CD14-positive monocyte (primary cell): ENCODE results near the gene AGAP1. TPM values are rescaled to one million over a fixed set of nuclear protein-coding genes. Genes with fewer than 3 reads are reported as not detected.
A peak's percentile ranks its signal among the peaks of the same experiment; 100 is the strongest.

Experiments used
- DNase-seq, 3 donors: peaks; one replicate each; pipeline ENCODE4 v3.0.0-alpha.2; 2011 to 2022
- H2AFZ ChIP-seq: 2 replicates; pipeline ENCODE4 v1.6.0; 2012; ENCODE audit warnings: mild to moderate bottlenecking, low read depth, low read length, inconsistent platforms; ENCODE audit not compliant: insufficient read depth, poor library complexity, severe bottlenecking
- H3K27ac ChIP-seq, 2 donors: 1 replicate in 1 of 2; 2 replicates in 1 of 2; pipeline ENCODE4 v1.5.1; 2012 to 2013; ENCODE audit warnings: low read length in 2 of 2, control low read depth in 1 of 2, inconsistent platforms in 1 of 2, low read depth in 1 of 2, mild to moderate bottlenecking in 1 of 2
- H3K27me3 ChIP-seq, 2 donors: one replicate each; pipeline versions ENCODE4 v1.6.0 to v1.6.1; 2011 to 2013; ENCODE audit warnings: low read length in 2 of 2; ENCODE audit not compliant: control insufficient read depth in 2 of 2, insufficient read depth in 2 of 2
- H3K36me3 ChIP-seq, 2 donors: replicated peaks in 1 of 2; 1 replicate in 1 of 2; 2 replicates in 1 of 2; pipeline versions ENCODE4 v1.5.1 to v1.6.1; 2012 to 2013; ENCODE audit warnings: low read length in 2 of 2, control low read depth in 1 of 2, inconsistent platforms in 1 of 2, mild to moderate bottlenecking in 1 of 2; ENCODE audit not compliant: insufficient read depth in 2 of 2, control insufficient read depth in 1 of 2
- H3K4me1 ChIP-seq, 2 donors: 1 replicate in 1 of 2; 2 replicates in 1 of 2; pipeline versions ENCODE4 v1.5.1 to v1.6.1; 2012 to 2013; ENCODE audit warnings: low read length in 2 of 2, control low read depth in 1 of 2, inconsistent platforms in 1 of 2, mild to moderate bottlenecking in 1 of 2, moderate library complexity in 1 of 2; ENCODE audit not compliant: insufficient read depth in 2 of 2, control insufficient read depth in 1 of 2
- H3K4me2 ChIP-seq: replicated peaks from 2 replicates; pipeline ENCODE3; 2012; ENCODE audit warnings: low read length, moderate library complexity, mild to moderate bottlenecking; ENCODE audit not compliant: poor library complexity, severe bottlenecking; ENCODE audit errors: extremely low read depth
- H3K4me3 ChIP-seq, 3 experiments: fragments of 200-600 bp in 1 of 3; sonication (generic) in 1 of 3; replicated peaks in 1 of 3; 1 replicate in 2 of 3; 2 replicates in 1 of 3; pipeline ENCODE4 v1.5.1; 2011 to 2013; ENCODE audit warnings: low read length in 3 of 3, mild to moderate bottlenecking in 3 of 3, control low read depth in 2 of 3, low read depth in 2 of 3, inconsistent platforms in 1 of 3, moderate library complexity in 1 of 3
- H3K79me2 ChIP-seq: 2 replicates; pipeline ENCODE4 v1.6.0; 2012; ENCODE audit warnings: mild to moderate bottlenecking, control low read depth, inconsistent platforms, low read length, moderate library complexity; ENCODE audit not compliant: insufficient read depth
- H3K9ac ChIP-seq: 2 replicates; pipeline ENCODE4 v1.6.0; 2017; ENCODE audit warnings: low read length, mild to moderate bottlenecking; ENCODE audit not compliant: insufficient read depth, poor library complexity, severe bottlenecking
- H3K9me3 ChIP-seq, 2 donors: replicated peaks in 1 of 2; 1 replicate in 1 of 2; 2 replicates in 1 of 2; pipeline versions ENCODE4 v1.5.1 to v1.6.1; 2012 to 2013; ENCODE audit warnings: low read length in 2 of 2, control low read depth in 1 of 2; ENCODE audit not compliant: control insufficient read depth in 1 of 2, insufficient read depth in 1 of 2
- H4K20me1 ChIP-seq: 2 replicates; pipeline ENCODE4 v1.6.0; 2012; ENCODE audit warnings: mild to moderate bottlenecking, low read length, control low read depth, moderate library complexity; ENCODE audit not compliant: insufficient read depth
- H3K27ac Mint-ChIP-seq, 7 donors: one replicate each; pipeline ENCODE4 v1.8.0; 2020; ENCODE audit warnings: mild to moderate bottlenecking in 7 of 7, mixed read lengths in 7 of 7, moderate library complexity in 6 of 7, inconsistent platforms in 2 of 7
- H3K27me3 Mint-ChIP-seq, 3 donors: one replicate each; pipeline ENCODE4 v1.8.0; 2021 to 2022; ENCODE audit warnings: low read depth in 3 of 3, mild to moderate bottlenecking in 3 of 3, mixed read lengths in 3 of 3, moderate library complexity in 3 of 3, inconsistent platforms in 1 of 3
- H3K36me3 Mint-ChIP-seq, 2 donors: one replicate each; pipeline ENCODE4 v1.8.0; 2020; ENCODE audit warnings: mixed read lengths in 2 of 2, inconsistent platforms in 1 of 2, mild to moderate bottlenecking in 1 of 2
- H3K4me1 Mint-ChIP-seq: one replicate; pipeline ENCODE4 v1.8.0; 2020; ENCODE audit warnings: mild to moderate bottlenecking, mixed read lengths
- H3K4me3 Mint-ChIP-seq, 2 donors: one replicate each; pipeline ENCODE4 v1.8.0; 2020; ENCODE audit warnings: mild to moderate bottlenecking in 2 of 2, mixed read lengths in 2 of 2, moderate library complexity in 1 of 2
- H3K9me3 Mint-ChIP-seq, 7 donors: one replicate each; pipeline ENCODE4 v1.8.0; 2020 to 2022; ENCODE audit warnings: mixed read lengths in 7 of 7, mild to moderate bottlenecking in 6 of 7, moderate library complexity in 6 of 7, inconsistent platforms in 2 of 7
- WGBS: methylation state at CpG from one replicate; pipeline ENCODE4 v1.1.5; 2013; ENCODE audit warnings: missing lambda C conversion rate; ENCODE audit not compliant: insufficient coverage; 5-methylcytosine and 5-hydroxymethylcytosine counted together
- intact Hi-C, 2 donors: fragments of 100-400 bp; cut with micrococcal nuclease; formaldehyde crosslinking; loops; one replicate each; pipeline versions ENCODE4 v1.15.0 to v1.15.1; 2023
- polyA plus RNA-seq, 3 donors: library from polyadenylated mRNA; depleted of rRNA in 1 of 3; unstranded in 2 of 3; stranded (reverse) in 1 of 3; fragments of 300-500 nt in 2 of 3; fragments of >200 nt in 1 of 3; fragmentation: Illumina TruSeq in 2 of 3; gene quantifications; 1 replicate in 2 of 3; 2 replicates in 1 of 3; pipeline ENCODE4 v1.2.3, GENCODE V29; 2012 to 2021
- TF ChIP-seq, protein P1 (sequence below): fragments of 200-600 bp; IDR thresholded peaks from one replicate; pipeline ENCODE4 v1.8.0; 2022; ENCODE audit warnings: antibody characterized with exemption, mild to moderate bottlenecking

The AGAP1 gene
- polyA plus RNA-seq, 3 donors, result 0.12 TPM; not detected in 2

DNA sequence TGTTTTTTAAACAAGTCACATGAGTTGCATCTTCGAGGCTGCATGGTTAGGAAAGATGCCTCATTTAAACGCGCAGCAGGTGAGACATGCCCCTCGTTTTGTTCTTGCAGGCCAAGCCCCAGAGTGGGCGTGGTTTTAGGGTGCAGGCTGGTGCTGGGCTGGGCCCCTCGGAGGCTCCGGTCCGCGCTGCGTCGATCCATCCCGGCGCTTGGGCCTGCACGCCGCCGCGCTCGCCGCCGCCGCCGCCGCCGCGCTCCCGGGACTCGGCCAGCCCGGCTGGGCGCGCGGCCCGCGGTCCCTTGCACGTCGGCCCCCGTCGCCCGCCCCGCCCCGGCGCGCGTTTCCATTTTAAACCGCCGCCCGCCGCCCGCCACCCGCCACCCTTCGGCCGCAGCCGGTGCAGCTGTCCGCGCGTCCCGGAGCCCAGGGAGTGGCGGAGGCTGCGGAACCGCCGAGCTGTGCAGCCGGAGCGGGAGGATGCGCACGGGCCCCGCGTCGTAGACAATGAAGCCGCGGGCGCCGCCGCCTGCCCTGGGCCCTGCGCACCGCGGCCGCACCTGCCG, 175.5 kb downstream of the AGAP1 start:
- peaks cover 0 to 2% of the 10 kb centered on the region in 2 donors for H3K36me3 Mint-ChIP-seq
- H3K4me1 Mint-ChIP-seq, result no peaks in the 10 kb centered on the region
- intact Hi-C loops, result no loop called here
- peaks cover 0 to 3% (median 0%) of the 10 kb centered on the region in 7 donors for H3K9me3 Mint-ChIP-seq
- Histone ChIP-seq H3K4me3 (no peak overlapping the region), H3K27ac (no peak overlapping the region), H3K9ac (no peak overlapping the region), H3K27me3 (peaks cover 51 to 80% of the 10 kb centered on the region in 2 donors), H3K36me3 (no peaks in the 10 kb centered on the region), H2AFZ (no peak overlapping the region), H4K20me1 (no peaks in the 10 kb centered on the region), H3K4me2 (no peak overlapping the region), H3K79me2 (no peaks in the 10 kb centered on the region), H3K9me3 (peaks cover 0 to 5% of the 10 kb centered on the region in 2 donors), H3K4me1 (no peaks in the 10 kb centered on the region)
- TF ChIP-seq, protein P1, sequence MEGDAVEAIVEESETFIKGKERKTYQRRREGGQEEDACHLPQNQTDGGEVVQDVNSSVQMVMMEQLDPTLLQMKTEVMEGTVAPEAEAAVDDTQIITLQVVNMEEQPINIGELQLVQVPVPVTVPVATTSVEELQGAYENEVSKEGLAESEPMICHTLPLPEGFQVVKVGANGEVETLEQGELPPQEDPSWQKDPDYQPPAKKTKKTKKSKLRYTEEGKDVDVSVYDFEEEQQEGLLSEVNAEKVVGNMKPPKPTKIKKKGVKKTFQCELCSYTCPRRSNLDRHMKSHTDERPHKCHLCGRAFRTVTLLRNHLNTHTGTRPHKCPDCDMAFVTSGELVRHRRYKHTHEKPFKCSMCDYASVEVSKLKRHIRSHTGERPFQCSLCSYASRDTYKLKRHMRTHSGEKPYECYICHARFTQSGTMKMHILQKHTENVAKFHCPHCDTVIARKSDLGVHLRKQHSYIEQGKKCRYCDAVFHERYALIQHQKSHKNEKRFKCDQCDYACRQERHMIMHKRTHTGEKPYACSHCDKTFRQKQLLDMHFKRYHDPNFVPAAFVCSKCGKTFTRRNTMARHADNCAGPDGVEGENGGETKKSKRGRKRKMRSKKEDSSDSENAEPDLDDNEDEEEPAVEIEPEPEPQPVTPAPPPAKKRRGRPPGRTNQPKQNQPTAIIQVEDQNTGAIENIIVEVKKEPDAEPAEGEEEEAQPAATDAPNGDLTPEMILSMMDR, result no peak
- peaks cover 56 to 73% (median 57%) of the 10 kb centered on the region in 3 donors for H3K27me3 Mint-ChIP-seq
- no peak for DNase-seq
- H3K4me3 Mint-ChIP-seq, result peak overlapping the region in 1 of 2 donors; percentile 76
- WGBS, result under 1% methylated on average over 76 of the region's 77 CpGs
- no peak overlapping the region for H3K27ac Mint-ChIP-seq

DNA sequence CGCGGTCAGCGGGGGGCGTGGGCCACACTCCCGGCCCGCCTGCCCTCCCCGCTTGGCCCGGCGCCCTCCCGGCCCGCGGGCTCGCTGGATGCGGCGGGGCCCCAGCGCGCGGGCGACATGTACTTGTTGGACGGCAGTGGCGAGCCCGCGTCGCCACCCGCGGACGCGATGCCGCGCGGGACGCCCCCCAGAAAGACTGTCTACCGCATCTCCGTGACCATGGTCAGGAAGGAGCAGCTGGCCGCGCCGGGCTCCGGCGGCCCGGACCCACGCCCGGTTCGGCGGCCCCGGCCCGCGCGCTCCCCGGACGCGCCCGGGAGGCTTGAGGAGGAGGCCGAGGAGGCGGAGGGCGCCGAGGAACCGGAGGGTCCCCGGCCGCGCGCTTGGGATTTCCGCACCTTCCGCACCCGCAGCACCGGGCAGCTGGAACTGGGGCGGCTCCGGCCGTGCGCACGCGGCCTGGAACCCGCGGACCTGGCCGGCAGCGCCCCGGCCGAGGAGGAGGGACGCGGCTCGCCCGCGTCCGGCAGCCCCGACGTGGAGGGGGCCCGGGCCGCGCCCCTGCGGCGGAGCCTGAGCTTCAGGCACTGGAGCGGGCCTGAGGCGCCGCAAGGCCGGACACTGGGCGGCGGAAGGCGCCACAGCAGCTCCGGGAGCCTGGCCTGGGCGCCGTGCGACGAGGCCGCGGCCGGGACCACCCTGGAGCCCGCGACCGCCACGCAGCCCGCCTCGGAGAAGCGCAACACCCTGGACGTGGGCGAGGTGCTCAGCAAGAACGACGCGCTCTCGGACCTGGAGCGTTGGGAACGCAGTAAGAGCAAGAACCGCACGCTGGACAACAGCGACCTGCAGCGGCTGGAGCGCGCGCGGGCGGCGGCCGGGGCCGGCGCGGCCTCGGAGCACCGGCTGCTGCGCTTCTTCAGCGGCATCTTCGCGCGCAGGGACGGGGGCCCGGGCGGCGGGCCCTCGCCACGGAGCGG, 176.4 kb downstream of the AGAP1 start:
- Histone ChIP-seq H3K4me1 (no peaks in the 10 kb centered on the region), H3K79me2 (no peaks in the 10 kb centered on the region), H3K4me2 (no peak overlapping the region), H3K9ac (no peak overlapping the region), H3K27me3 (peaks cover 51 to 74% of the 10 kb centered on the region in 2 donors), H3K36me3 (no peaks in the 10 kb centered on the region), H3K27ac (no peak overlapping the region), H3K4me3 (no peak overlapping the region), H4K20me1 (no peaks in the 10 kb centered on the region), H2AFZ (no peak overlapping the region), H3K9me3 (peaks cover 0 to 5% of the 10 kb centered on the region in 2 donors)
- Mint-ChIP-seq H3K36me3 (peaks cover 0 to 2% of the 10 kb centered on the region in 2 donors), H3K4me3 (no peak overlapping the region), H3K9me3 (peaks cover 0 to 3% (median 0%) of the 10 kb centered on the region in 7 donors), H3K27me3 (peaks cover 53 to 72% (median 61%) of the 10 kb centered on the region in 3 donors), H3K27ac (no peak overlapping the region), H3K4me1 (no peaks in the 10 kb centered on the region)
- 3% methylated on average over 148 of the region's 148 CpGs for WGBS
- TF ChIP-seq, protein P1, result no peak
- intact Hi-C loops, result no loop called here
- DNase-seq, result no peak
